ENCODE data around the gene HLF. TPM values are rescaled to one million over a fixed set of nuclear protein-coding genes. Genes with fewer than 3 reads are reported as not detected.

Gene HLF
- total RNA-seq, 4 donors from 2014 or later, result 19.8 to 46.7 (median 29.9) TPM

DNA sequence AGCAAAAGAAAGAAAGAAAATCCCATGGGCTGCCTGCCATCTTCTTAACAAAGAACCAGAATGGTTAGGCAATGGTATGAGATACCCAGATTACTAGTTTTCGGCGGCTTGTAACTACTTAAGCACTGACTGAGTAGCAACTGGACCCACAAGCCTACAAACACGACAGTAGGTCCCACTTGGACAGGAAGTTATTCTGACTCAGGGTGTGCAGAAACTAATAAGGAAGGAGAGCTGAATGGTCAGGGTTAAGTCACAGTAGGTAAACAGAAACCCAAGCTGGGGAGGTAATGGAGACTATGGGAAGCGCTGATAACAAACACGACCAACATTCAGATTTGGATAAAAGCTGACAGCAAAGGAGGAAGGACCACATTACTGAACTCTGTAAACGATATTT lies 10.4 kb upstream of the HLF start:
- 79 to 90% methylated on average over 6 of the region's 6 CpGs for WGBS, 2 donors
- H3K4me3 ChIP-seq (ENCODE audit: low read depth, poor library complexity, severe bottlenecking), result no peak overlapping the region
- intact Hi-C loops (cut with DNase I; ENCODE audit: low total_unique reads), result no loop called here

DNA sequence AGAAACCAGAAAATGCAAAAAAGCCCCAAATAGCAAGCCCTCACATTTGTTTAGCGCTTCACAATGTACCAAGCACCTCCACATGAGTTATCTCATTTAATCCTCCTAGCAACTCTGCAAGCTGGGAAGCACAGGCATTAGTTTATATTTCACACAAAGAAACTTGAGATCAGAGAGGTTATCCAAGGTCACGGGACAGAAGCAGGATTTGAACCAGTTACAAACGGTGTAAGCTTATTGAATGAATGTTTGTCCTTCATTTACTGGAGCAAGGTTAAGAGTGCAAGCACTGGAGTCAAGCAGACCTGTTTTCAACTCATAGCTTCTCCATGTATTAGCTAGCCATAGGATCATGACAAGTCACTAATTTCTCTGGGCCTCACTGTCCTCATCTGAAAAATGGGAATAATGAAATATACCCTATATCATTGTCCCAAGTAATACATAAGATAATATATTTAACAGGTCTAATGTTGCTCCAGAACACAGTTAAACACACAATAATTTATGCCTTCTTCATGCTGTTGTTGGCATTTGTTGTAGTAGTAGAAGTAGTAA lies 6.1 kb upstream of the HLF start:
- no peak overlapping the region for H3K4me3 ChIP-seq (ENCODE audit: low read depth, poor library complexity, severe bottlenecking)
- DNase-seq (ENCODE audit: low spot score in 2 of 2), result no peak
- intact Hi-C loops (cut with DNase I; ENCODE audit: low total_unique reads), result no loop called here
- 87% methylated on average over 3 of the region's 3 CpGs for WGBS, 2 donors
- TF ChIP-seq, protein P1, sequence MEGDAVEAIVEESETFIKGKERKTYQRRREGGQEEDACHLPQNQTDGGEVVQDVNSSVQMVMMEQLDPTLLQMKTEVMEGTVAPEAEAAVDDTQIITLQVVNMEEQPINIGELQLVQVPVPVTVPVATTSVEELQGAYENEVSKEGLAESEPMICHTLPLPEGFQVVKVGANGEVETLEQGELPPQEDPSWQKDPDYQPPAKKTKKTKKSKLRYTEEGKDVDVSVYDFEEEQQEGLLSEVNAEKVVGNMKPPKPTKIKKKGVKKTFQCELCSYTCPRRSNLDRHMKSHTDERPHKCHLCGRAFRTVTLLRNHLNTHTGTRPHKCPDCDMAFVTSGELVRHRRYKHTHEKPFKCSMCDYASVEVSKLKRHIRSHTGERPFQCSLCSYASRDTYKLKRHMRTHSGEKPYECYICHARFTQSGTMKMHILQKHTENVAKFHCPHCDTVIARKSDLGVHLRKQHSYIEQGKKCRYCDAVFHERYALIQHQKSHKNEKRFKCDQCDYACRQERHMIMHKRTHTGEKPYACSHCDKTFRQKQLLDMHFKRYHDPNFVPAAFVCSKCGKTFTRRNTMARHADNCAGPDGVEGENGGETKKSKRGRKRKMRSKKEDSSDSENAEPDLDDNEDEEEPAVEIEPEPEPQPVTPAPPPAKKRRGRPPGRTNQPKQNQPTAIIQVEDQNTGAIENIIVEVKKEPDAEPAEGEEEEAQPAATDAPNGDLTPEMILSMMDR (IDR thresholded peaks at IDR 0.05), result no peak
- no peak for TF ChIP-seq POLR2A (IDR thresholded peaks at IDR 0.05)

More for the DNA sequence above, 10.4 kb upstream of the HLF start:
- TF ChIP-seq, protein P1 (IDR thresholded peaks at IDR 0.05), result no peak
- TF ChIP-seq POLR2A (IDR thresholded peaks at IDR 0.05), result no peak
- no peak for DNase-seq (ENCODE audit: low spot score in 2 of 2)

DNA sequence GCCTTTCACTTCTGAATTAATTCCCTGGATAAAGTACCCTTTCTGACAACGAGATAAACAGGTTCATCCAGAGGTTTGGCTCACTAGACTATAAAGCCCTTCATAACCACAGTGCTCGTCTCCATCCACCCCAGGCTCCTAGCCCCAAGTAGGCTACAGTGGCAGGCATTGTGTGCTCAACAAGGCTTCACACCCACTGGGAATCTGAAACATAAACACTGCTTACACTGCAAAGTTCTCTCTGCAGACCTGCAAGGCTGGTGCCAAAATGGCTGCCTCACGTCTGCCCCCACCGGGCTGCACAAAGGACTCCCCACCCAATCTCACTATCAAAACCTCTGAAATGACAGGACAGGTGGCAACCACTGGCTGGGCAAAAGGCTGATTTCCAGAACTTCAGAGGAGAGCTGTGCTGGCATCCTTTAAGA lies 5.1 kb upstream of the HLF start:
- TF ChIP-seq POLR2A (IDR thresholded peaks at IDR 0.05), result no peak
- TF ChIP-seq, protein P1 (IDR thresholded peaks at IDR 0.05), result no peak
- intact Hi-C loops (cut with DNase I; ENCODE audit: low total_unique reads), result no loop called here
- H3K4me3 ChIP-seq (ENCODE audit: low read depth, poor library complexity, severe bottlenecking), result no peak overlapping the region
- DNase-seq (ENCODE audit: low spot score in 2 of 2), result no peak
- WGBS, 2 donors, result 40 to 55% methylated on average over 4 of the region's 4 CpGs

DNA sequence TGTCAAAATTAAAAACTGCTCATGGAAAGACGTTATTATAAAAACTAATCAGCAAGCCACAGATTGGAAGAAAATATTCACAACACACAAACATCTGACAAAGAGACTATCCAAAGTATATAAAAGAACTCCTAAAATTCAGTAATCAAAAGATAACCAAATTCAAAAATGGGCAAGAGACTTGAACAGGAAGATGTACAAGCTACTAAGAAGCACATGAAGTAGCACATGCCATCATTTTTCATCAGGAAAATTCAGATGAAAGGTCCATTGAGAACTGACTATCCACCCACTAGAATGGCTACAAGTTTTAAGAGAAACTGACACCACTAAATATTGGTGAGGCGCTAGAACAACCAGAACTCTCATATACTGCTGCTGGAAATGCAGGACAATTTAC lies 3.4 kb upstream of the HLF start:
- no peak overlapping the region for H3K4me3 ChIP-seq (ENCODE audit: low read depth, poor library complexity, severe bottlenecking)
- no peak for DNase-seq (ENCODE audit: low spot score in 2 of 2)
- no peak for TF ChIP-seq POLR2A (IDR thresholded peaks at IDR 0.05)
- TF ChIP-seq, protein P1 (IDR thresholded peaks at IDR 0.05), result no peak
- intact Hi-C loops (cut with DNase I; ENCODE audit: low total_unique reads), result no loop called here
- WGBS, 2 donors, result 93 to 97% methylated on average over 2 of the region's 2 CpGs

DNA sequence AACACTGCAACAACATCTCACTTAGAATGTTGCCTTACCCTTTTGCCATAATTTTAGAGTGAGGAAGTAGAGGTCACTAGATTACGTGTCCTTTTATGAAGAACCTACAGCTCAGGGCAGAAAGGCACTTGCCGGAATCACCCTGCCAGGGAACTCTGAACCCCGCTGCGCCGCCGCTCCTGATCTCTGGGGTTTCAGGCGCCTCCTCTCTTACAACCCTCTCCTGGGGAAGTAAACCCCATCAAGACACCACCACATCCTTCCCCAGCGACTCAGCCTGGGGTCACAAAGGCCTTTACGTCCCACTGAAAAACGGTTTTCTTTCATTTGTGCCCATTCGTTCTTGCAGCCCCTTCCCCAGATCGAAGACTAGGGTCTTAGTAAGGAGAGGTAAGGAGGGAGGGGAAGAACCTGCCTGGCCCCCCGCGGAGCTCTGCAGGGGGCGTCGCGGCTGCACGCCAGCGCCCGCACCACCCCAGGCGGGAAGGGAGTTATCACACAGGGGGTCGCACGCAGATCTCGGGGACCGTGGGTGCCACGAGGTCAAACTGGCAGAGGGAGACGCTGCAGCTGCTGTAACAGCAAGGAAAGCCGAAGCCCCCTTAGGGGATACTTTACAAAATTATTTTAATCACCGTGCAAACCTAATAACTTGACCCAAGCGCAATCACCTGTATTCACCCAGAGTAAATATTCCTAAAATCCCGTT lies 1.0 kb upstream of the HLF start:
- intact Hi-C loops (cut with DNase I; ENCODE audit: low total_unique reads), result no loop called here

More for the DNA sequence above, 1.0 kb upstream of the HLF start:
- WGBS, 2 donors, result 28 to 35% methylated on average over 28 to 31 of the region's 31 CpGs
- no peak overlapping the region for H3K4me3 ChIP-seq (ENCODE audit: low read depth, poor library complexity, severe bottlenecking)
- no peak for DNase-seq (ENCODE audit: low spot score in 2 of 2)
- no peak for TF ChIP-seq POLR2A (IDR thresholded peaks at IDR 0.05)
- TF ChIP-seq, protein P1 (IDR thresholded peaks at IDR 0.05), result no peak

Measured in lower leg skin (tissue), 4 donors.